ENCODE results near the gene WDR45.

- TF ChIP-seq, protein P1, sequence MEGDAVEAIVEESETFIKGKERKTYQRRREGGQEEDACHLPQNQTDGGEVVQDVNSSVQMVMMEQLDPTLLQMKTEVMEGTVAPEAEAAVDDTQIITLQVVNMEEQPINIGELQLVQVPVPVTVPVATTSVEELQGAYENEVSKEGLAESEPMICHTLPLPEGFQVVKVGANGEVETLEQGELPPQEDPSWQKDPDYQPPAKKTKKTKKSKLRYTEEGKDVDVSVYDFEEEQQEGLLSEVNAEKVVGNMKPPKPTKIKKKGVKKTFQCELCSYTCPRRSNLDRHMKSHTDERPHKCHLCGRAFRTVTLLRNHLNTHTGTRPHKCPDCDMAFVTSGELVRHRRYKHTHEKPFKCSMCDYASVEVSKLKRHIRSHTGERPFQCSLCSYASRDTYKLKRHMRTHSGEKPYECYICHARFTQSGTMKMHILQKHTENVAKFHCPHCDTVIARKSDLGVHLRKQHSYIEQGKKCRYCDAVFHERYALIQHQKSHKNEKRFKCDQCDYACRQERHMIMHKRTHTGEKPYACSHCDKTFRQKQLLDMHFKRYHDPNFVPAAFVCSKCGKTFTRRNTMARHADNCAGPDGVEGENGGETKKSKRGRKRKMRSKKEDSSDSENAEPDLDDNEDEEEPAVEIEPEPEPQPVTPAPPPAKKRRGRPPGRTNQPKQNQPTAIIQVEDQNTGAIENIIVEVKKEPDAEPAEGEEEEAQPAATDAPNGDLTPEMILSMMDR (optimal IDR thresholded peaks at IDR 0.05 in 1 of 3, IDR thresholded peaks at IDR 0.05 in 1 of 3, conservative IDR thresholded peaks at IDR 0.05 in 1 of 3; ENCODE audit: extremely low read depth in 1 of 3, insufficient read depth in 2 of 3, low read length in 3 of 3) = no peak
- no peak for TF ChIP-seq EZH2 (IDR thresholded peaks at IDR 0.05; ENCODE audit: low read length)
Measured at GRCh38 chrX:49066278-49066677, 13.4 kb downstream of the WDR45 start.
